A673 (cell line): ENCODE measurements around the gene BLOC1S4.

ENCODE experiments used
- EZH2 ChIP-seq: fragments of 200-600 bp; sonication (generic); IDR thresholded peaks from 2 replicates; pipeline ENCODE4 v1.6.1; 2017; ENCODE audit warnings: borderline replicate concordance, low read depth, mild to moderate bottlenecking, mixed read lengths, antibody characterized with exemption, low read length; ENCODE audit not compliant: poor library complexity, severe bottlenecking
- TF ChIP-seq, protein P1 (sequence below): fragments of 300-800, 200-600 bp; sonication (generic); conservative IDR thresholded peaks from 2 replicates; pipeline ENCODE4 v1.5.1; 2017; ENCODE audit warnings: low read depth, mild to moderate bottlenecking, antibody characterized with exemption, low read length, moderate library complexity, mixed read lengths

GRCh38 chr4:6753103-6753560 lies 37.2 kb downstream of the BLOC1S4 start:
- TF ChIP-seq, protein P1, sequence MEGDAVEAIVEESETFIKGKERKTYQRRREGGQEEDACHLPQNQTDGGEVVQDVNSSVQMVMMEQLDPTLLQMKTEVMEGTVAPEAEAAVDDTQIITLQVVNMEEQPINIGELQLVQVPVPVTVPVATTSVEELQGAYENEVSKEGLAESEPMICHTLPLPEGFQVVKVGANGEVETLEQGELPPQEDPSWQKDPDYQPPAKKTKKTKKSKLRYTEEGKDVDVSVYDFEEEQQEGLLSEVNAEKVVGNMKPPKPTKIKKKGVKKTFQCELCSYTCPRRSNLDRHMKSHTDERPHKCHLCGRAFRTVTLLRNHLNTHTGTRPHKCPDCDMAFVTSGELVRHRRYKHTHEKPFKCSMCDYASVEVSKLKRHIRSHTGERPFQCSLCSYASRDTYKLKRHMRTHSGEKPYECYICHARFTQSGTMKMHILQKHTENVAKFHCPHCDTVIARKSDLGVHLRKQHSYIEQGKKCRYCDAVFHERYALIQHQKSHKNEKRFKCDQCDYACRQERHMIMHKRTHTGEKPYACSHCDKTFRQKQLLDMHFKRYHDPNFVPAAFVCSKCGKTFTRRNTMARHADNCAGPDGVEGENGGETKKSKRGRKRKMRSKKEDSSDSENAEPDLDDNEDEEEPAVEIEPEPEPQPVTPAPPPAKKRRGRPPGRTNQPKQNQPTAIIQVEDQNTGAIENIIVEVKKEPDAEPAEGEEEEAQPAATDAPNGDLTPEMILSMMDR = no peak
- TF ChIP-seq EZH2 = no peak
